Astrocyte of the cerebellum (primary cell): Measurements from ENCODE around the gene TYW5.

Source experiments
- DNase-seq: peaks from one replicate; pipeline ENCODE4 v3.0.0-alpha.2; 2011; ENCODE audit warnings: low read depth
- H3K4me3 ChIP-seq: 2 replicates; pipeline ENCODE4 v1.5.1; 2011; ENCODE audit warnings: mild to moderate bottlenecking, low read depth, low read length, moderate library complexity
- CTCF ChIP-seq: IDR thresholded peaks from 2 replicates; pipeline ENCODE4 v1.5.1; 2012; ENCODE audit warnings: low read length, low read depth, moderate library complexity, mild to moderate bottlenecking; ENCODE audit errors: missing control alignments
- in situ Hi-C: cut with HindIII; loops from 2 replicates; pipeline ENCODE4 v1.10.0; 2017; ENCODE audit warnings: low sequenced_read_pairs

Gene TYW5

GRCh38 chr2:199950396-199950795 lies 4.9 kb downstream of the TYW5 start:
- in situ Hi-C loops, result no loop called here
- no peak for DNase-seq
- TF ChIP-seq CTCF, result no peak
- H3K4me3 ChIP-seq, result no peak overlapping the region

GRCh38 chr2:199946836-199947235 lies 8.5 kb downstream of the TYW5 start:
- in situ Hi-C loops, result no loop called here
- no peak for DNase-seq
- H3K4me3 ChIP-seq, result no peak overlapping the region
- TF ChIP-seq CTCF, result no peak

GRCh38 chr2:199946196-199946595 lies 9.1 kb downstream of the TYW5 start:
- no peak overlapping the region for H3K4me3 ChIP-seq
- in situ Hi-C loops, result no loop called here
- no peak for DNase-seq
- TF ChIP-seq CTCF, result no peak

- H3K4me3 ChIP-seq, result no peak overlapping the region
- no peak for TF ChIP-seq CTCF
- in situ Hi-C loops, result no loop called here
- no peak for DNase-seq
Measured at GRCh38 chr2:199943373-199943772, 11.9 kb downstream of the TYW5 start.

- in situ Hi-C loops, result no loop called here
- DNase-seq, result no peak
- no peak overlapping the region for H3K4me3 ChIP-seq
- no peak for TF ChIP-seq CTCF
Measured at GRCh38 chr2:199940373-199940772, 14.9 kb downstream of the TYW5 start.

GRCh38 chr2:199936554-199936953 lies 18.7 kb downstream of the TYW5 start:
- H3K4me3 ChIP-seq, result no peak overlapping the region
- no peak for DNase-seq
- no peak for TF ChIP-seq CTCF
- in situ Hi-C loops, result no loop called here

- no peak for TF ChIP-seq CTCF
- in situ Hi-C loops, result no loop called here
- no peak for DNase-seq
- no peak overlapping the region for H3K4me3 ChIP-seq
Measured at GRCh38 chr2:199933466-199933865, 21.8 kb downstream of the TYW5 start.
